ENCODE measurements around the gene GLIPR2.
"Not testable (repeated sequence)": the region's sequence is repeated elsewhere in the genome, so short reads cannot be mapped to it uniquely, and the experiment has no call there.

GLIPR2 gene

DNA sequence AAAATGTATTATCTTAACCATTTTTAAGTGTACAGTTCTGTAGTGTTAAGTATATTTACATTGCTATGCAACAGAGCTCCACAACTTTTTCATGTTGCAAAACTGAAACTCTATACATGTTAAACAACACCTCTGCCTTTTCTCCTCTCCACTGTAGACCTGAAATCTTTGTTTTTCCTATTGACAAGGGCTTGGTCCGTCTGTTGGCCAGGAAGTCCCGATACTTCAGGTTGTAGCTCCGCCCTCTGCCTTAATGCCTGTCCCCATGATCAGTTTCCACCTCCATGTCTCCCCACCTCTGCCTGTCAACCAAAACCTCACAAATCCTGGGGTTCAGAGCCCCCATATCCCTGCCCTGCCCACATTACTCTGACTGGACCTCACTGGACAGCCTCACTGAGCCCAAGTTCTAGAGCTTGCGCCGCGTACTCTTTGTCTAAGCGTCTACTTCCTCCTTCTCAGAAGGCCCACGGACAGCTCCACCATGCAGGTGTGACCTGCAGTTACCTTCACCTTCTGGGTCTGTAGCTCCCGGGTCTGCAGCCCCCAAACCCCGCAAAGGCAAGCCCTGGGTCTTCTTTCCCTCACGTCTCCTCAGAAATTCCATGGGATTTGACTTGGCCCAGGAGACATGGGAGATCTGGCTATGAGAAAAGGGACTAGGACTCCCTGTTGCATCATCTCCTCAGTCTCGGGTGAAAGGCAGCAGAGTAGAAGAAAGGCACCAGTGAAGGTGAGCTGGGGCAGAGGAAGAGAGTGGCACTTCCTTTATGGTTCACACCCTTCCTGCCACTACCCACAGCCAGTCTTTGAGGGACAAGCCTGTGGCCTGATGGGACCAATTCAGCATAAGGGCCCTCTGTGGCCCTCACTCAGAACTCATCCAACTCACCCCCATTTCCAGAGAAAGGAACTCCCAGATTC, 8.0 kb downstream of the GLIPR2 start:
- no peak for DNase-seq (ENCODE audit: low spot score)

DNA sequence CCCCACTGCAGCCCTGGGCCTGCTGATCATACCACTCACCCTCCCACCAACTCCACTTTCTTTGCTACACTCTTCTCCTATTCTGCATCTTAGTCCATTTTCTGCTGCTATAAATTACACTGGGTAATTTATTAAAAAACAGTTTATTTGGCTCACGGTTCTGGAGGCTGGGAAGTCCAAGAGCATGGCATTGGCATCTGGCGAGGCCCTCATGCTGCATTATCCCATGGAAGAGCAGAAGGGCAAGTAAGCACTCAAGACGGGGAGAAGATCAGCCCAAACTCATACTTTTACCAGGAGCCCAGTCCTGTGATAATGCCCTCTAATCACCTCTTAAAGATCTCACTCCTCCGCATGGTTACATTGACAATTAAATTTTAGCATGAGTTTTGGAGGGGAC, 9.4 kb downstream of the GLIPR2 start:
- DNase-seq (ENCODE audit: low spot score): no peak

DNA sequence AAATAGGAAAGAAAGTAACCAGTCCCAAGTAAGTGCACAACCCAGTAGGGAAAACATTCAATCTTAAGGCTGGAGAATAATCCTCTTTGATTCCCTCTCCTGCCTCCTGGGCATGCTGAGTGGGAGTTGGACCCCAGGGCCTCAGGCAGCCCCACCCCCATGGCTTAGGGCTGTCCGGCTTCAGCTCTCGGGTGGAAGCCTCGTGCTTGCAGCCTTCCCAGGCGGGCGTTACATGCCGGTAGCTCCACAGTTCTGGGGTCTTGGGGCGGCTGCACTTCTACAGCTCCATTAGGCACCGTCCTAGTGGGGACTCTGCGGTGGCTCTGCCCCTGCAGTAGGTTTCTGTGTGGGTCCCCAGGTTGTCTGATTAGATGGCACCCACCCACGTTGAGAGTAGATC, 10.1 kb downstream of the GLIPR2 start:
- no peak for DNase-seq (ENCODE audit: low spot score)

DNA sequence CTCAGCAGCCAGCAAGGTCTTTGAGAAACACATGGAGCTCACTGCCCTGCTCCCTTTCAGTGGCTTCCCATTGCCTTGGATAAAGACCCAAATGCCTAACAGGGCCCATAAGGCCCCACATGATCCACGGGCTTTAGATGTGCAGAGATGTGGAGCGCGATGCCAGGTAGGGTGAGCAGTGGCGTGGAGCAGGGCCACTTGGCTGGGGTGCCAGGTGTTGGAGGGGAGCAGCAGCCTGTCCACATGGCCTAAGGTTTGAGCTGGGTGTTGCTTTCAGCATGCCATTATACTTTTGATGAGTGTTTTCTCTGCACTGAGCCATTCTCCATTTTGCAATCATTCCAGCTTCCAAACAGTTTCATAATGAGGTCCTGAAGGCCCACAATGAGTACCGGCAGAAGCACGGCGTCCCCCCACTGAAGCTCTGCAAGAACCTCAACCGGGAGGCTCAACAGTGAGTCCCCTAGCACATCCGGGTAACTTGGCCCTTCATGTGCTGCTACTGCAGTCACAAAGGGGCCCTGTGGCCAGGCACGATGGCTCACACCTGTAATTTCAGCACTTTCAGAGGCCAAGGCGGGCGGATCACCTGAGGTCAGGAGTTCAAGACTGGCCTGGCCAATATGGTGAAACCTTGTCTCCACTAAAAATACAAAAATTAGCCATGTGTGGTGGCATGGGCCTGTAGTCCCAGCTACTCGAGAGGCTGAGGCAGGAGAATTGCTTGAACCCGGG, 11.1 kb downstream of the GLIPR2 start:
- DNase-seq (ENCODE audit: low spot score): no peak

DNA sequence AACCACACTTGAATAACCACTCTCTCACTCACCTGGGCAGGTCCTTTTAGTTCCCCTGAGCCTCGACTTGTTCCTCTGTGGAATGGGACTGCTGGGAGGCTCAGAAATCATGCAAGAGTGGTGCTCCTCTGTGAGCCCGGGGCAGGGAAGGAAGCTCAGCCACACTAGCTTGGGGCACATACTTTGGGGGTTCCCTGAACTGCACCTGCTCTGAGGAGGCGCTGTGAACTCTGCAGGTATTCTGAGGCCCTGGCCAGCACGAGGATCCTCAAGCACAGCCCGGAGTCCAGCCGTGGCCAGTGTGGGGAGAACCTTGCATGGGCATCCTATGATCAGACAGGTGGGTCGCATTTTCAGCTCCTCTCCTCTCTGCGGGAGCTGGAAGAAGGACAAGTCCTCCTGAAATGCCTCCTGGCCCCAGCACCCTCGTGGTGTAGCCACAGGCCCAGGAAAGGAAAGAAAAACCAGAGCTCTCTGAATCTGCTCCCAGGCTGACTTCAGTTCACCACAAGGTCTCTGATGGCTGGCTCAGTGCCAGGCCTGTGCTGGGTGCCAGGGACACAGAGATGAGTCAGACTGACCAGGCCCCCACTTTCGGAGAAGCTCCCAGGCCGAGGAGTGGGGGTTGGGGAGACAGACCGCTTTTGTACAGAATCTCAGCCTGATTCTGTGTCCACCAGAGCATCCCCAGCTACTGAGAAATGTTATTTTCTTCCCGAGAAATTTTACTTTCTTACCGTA, 11.9 kb downstream of the GLIPR2 start:
- DNase-seq (ENCODE audit: low spot score): peak; percentile 98

DNA sequence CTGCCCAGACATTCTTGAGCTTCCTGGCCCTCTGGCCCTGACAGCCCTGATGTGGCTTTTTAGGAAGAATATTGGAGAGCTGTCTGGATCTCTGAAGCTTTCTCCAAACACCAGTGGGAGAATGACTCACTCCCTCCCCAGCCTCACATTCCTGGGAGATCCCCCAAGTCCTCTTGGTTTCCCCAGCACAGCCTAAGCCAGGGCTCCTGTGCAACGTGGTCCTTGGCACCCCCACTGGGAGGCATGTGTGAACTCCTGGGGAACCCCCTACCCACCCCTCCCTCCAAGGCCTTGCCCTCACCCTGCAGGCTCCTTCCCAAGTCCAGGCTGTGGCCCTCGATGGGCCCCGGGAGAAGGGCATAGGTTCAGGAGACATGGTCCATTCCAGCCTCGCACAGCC, 12.7 kb downstream of the GLIPR2 start:
- DNase-seq (ENCODE audit: low spot score): peak; percentile 78

DNA sequence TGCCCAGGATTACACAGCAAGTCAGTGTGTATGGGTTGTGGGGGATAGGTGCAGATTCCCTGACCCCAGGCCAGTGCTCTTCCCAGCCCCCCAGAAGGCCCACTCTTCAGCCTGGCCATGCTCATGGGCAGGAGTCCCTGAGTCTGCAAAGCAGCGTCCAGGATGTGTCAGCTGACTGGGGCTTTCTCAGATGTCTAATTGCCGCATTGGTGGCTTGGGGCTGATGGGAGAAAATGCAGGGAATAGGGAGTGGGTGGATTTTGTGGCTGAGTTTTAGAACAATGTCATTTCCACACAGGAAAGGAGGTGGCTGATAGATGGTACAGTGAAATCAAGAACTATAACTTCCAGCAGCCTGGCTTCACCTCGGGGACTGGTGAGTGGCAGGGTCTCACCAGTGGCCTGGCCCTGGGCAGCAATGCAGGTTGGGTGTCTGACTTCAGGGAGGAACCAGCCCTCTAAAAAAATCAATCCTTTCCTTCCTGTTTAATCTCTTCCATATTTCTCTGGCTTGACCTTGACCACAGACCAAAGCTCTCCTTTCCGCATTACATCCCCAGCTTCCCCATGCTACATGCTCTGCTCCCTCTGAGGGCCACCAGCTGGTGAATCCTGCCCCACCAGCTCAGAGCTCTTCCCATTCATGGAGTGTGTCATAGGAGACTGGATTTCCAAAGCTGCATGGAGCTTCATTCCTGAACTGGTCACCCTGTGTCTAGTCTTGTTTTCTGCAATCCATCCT, 14.2 kb downstream of the GLIPR2 start:
- DNase-seq (ENCODE audit: low spot score): peak; percentile 47

DNA sequence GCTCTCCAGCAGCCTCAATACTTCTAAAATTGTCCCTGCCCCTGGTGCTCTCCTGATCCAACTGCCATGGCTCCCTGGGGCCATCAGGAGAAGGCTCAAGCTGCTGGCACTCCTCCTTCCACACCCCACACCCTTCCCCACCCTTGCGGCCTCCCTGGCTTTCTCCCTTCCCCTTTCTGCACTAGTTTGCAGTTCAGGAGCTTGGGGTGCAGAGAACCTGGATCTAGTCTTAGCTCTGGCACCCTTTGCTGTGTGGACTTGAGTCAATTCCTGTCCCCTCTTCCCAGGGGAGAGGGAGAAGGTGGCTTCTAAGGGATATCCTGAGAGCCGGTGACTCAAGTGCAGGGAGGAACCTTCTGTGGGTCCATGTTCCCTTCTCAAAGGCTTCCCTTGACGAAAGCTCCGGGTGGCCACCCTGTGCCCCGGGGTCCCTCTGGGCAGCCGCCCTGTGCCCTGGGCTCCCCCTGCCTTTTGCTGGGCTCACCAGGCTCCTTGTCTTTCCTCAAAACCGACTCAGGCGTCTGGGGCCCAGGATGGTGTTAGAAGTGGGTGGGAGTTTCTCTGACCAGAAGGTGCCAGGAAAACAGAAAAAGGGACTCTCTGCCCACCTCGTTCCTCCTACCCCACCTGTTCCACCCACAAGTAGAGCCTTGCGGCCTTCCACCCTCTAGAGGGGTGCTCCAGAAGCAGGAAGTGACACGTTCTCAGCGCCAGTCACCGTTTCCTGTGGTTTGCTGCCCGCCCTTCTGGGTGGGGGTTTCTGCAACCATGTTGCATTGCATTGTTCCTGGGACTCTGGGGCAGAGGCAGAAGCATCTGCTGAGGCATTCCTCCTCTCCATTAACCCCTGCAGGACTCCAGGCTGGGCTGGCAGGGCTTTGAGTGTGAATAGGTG, 15.0 kb downstream of the GLIPR2 start:
- DNase-seq (ENCODE audit: low spot score): peak; percentile 40

DNA sequence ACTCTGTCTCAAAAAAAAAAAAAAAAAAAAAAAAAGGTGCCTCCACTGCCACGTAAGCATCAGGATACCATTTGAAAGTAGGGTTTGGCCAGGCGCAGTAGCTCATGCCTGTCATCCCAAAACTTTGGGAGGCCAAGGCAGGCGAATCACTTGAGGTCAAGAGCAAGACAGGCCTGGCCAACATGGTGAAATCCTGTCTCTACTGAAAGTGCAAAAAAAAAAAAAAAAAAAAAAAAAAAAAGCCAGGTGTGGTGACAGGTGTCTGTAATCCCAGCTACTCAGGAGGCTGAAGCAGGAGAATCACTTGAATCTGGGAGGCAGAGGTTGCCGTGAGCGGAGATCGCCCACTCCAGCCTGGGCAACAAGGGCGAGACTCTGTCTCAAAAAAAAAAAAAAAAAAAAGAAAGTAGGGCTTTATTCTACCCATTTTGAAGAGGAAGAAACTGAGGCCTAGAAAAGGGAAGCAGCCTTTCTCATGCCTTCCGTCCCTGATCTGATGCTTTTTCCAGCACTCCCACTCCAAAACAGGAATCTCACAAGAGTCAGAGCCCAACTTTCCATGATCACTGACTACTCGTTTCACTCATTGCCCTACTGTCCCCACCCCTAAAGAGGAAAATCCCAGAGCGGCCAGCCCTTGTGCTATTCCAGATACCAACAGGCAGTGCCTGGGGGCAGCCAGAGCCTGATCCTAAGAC, 16.4 kb downstream of the GLIPR2 start:
- DNase-seq (ENCODE audit: low spot score): no peak

DNA sequence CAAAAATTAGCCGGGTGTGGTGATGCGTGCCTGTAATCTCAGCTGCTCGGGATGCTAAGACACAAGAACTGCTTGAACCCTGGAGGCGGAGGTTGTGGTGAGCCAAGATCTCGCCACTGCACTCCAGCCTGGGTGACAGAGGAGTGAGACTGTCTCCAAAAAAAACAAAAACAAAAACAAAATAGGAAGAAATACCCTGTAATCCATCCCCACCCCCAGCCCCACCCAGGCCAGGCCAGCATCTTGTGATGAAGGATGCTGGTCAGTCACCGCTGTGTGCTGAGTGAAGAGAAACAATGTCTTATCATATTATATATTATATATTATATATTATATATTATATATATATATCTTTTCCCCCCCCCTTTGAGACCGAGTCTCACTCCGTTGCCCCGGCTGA, 17.2 kb downstream of the GLIPR2 start:
- DNase-seq (ENCODE audit: low spot score): no peak

DNA sequence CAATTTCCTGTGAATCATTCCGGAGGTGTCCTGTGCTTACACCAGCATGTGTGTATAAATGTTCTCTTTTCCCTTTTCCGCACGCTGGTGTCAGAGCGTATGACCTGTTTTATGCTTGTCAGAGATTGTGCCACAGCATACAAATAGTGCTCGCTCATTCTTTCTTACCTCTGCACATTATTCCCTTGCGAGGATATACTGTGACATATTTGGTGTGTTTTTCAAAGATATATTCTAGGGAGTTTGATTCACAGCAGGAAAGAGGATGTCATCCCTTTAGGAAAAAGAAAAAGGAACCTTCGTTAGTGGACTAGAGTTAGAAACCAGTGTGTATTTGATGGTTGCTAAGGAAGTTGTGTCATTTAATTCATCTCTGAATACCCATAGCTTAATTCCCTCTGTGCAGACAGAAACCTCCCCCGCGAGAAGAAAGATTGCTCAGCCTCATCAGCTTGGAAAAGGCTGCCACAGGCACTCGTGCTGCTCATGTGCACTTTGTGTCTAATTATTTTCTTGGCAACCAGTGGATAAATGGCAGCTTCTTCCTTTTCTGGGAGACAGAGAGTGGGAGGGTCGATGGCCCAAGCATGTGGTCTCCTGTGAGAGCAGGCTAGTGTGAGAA, 17.9 kb downstream of the GLIPR2 start:
- peak; percentile 71 for DNase-seq (ENCODE audit: low spot score)

DNA sequence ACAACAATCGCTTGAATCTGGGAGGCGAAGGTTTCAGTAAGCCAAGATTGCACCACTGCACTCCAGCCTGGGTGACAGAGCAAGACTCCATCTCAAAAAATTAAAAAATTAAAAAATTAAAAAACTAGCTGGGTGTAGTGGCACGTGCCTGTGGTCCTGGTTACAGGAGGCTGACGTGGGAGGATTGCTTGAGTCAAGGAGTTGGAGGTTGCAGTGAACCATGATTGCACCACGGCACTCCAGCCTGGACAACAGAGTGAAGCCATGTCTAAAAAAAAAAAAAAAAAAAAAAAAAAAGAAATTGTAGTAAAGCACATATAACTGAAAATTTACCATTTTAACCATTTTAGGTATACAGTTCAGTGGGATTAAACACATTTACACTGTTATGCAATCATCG, 19.6 kb downstream of the GLIPR2 start:
- DNase-seq (ENCODE audit: low spot score): no peak

DNA sequence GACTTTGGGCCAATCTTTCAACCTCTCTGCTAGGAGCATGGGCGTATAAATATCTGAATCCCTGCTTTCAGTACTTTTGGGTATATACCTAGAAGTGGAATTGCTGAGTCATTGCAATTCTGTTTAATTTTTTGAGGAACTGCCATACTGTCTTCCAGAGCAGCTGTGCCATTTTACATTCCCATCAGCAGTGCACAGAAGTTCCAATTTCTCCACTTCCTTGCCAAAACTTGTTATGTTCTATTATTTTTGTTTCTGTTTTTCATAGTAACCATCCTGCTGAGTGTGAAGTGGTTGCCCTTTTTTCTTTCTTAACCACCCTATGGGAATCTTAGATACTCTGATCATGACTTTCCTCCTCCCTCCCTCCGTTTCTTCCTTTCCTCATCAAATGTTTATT, 21.6 kb downstream of the GLIPR2 start:
- no peak for DNase-seq (ENCODE audit: low spot score)

DNA sequence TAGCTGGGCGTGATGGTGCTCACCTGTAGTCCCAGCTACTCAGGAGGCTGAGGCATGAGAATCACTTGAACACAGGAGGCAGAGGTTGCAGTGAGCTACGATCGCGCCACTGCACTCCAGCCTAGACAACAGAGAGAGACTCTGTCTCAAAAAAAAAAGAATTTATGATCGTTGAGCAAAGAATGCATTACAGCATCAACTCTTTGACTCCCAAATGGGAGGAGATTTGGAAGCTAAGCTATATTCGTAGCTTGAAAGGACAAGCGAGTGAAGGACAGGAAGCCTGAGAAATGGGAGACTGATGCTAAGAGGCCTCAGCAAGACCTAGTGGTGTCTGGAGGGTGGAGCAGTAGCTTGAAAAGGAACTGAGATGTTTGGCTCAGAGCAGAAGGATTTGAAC, 22.4 kb downstream of the GLIPR2 start:
- no peak for DNase-seq (ENCODE audit: low spot score)

DNA sequence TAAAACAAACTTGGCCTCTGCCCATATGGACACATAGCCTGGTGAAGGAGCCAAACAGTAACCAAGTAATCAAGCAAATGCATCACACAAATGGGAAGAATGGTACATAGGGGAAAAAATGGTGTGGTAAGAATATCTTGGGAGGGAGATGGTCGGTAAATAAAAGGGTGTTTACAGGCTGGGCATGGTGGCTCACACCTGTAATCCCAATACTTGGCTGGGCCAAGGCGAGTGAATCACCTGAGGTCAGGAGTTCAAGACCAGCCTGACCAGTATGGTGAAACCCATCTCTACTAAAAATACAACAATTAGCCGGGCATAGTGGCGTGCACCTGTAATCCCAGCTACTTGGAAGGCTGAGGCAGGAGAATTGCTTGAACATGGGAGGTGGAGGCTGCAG, 23.0 kb downstream of the GLIPR2 start:
- not testable (repeated sequence) for DNase-seq (ENCODE audit: low spot score)

DNA sequence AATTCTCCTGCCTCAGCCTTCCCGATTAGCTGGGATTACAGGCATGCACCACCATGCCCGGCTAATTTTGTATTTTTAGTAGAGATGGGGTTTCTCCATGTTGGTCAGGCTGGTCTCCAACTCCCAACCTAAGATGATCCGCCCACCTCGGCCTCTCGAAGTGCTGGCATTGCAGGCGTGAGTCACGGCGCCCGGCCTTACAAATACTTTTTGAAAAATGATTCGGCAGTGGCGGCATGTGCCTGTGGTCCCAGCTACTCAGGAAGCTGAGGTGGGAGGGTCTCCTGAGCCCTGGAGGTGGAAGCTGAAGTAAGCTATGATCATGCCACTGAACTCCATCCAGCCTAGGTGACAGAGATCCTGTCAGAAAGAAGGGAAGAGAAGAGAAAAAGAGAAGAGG, 23.6 kb downstream of the GLIPR2 start:
- not testable (repeated sequence) for DNase-seq (ENCODE audit: low spot score)

DNA sequence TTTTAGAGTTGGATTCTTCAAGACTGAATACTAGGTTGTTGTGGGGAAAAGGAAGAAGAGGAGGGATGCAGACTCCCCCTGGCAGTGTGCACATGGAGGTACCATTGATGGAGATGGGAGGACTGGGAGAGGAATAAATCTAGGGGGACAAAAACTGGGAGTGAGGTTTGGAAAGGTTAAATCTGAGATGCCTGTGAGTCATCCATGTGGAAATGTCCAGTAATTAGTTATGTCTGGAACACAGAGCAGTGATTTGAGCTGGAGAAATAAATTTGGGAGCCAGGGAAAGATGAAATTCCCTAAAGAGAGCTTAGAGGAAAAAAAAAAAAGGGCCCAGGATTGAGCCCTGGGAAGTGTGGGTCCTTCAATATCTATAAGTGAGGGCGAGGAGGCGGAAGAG, 24.7 kb downstream of the GLIPR2 start:
- DNase-seq (ENCODE audit: low spot score): no peak

DNA sequence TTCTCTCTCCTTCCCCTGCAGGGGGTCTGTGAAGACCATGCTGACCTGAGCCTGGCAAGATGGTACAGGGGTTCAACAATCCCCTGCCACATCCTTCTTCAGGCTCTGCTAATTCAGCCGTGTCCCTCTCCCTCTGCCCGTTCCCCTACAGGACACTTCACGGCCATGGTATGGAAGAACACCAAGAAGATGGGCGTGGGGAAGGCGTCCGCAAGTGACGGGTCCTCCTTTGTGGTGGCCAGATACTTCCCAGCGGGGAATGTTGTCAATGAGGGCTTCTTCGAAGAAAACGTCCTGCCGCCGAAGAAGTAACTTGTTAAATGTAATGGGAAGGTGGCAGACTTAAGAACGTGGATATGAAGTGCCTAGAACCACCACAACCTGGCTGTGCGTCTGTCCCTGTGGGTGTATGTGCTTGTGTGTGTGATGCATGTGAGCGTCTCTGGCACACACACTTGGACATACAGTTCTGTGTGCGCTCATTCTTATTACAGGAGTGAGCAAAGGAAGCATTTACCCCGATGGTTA, 25.7 kb downstream of the GLIPR2 start:
- DNase-seq (ENCODE audit: low spot score): no peak

DNA sequence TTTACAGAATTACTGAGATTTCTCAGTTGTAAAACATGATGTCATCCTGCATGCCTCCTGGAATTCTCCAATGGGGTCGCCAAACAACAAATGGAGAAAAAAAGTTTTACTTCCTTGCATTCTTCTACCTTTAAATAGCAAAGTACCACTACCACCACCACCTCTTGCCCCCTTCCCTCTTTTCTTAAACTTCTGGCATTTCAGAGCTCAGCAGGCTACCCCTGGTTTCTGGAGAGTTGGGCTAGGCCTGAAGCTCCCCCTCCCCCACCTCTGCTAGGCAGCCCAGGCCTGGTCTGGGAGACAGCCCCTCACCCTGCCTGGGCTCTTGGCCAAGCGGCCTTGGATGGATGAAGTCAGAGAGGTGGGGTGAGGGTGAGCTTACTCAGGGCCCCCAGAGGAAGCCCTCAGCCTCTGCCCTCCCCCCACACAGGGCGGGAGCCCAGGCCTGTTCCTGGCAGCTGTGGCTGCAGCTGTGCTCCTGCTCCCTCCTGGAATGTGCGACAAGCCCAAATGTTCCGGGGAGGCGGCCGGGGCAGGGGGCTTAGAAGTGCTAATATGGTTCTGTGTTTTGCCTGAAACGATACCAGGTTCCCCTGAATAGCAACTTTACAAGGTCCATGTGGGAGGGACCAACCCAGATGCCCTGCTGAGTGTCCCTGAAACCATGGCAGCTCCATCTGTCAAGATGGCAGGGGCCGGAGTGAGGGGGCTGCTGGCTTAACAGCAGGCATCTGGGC, 26.7 kb downstream of the GLIPR2 start:
- peak; percentile 42 for DNase-seq (ENCODE audit: low spot score)

All from hepatic stellate cell (primary cell).